PC-3 (cell line): ENCODE results near the gene C19orf47.

ENCODE experiments used
- CTCF ChIP-seq: fragments of 300-600 bp; sonication (generic); conservative IDR thresholded peaks from 2 replicates; pipeline ENCODE4 v1.5.1; 2017; ENCODE audit warnings: antibody characterized with exemption, low read depth, mild to moderate bottlenecking, low read length
- EZH2 ChIP-seq: fragments of 300-600 bp; sonication (generic); IDR thresholded peaks from one replicate; pipeline ENCODE4 v1.6.1; 2017; ENCODE audit warnings: antibody characterized with exemption, mild to moderate bottlenecking, low read length; ENCODE audit not compliant: unreplicated experiment
- EZH2phosphoT487 ChIP-seq: fragments of 300-600 bp; sonication (generic); IDR thresholded peaks from 2 replicates; pipeline ENCODE4 v1.6.1; 2018; ENCODE audit warnings: mild to moderate bottlenecking, antibody characterized with exemption, low read length, borderline replicate concordance

- TF ChIP-seq CTCF, result no peak
- no peak for TF ChIP-seq EZH2
- TF ChIP-seq EZH2phosphoT487, result no peak
These were observed 66.6 kb downstream of the C19orf47 start for GRCh38 chr19:40281381-40282208.
